HG02798 (cell line): ENCODE results near the gene GPI.
"Not testable (repeated sequence)": the region's sequence is repeated elsewhere in the genome, so short reads cannot be mapped to it uniquely, and the experiment has no call there.

Experiments used
- ATAC-seq: cut with Tn5 transposase; IDR thresholded peaks from one replicate; pipeline ENCODE4 v1.9.1; 2021; ENCODE audit warnings: mild to moderate bottlenecking; ENCODE audit not compliant: unreplicated experiment, poor library complexity

Gene GPI

GRCh38 chr19:34400844-34401243 is 35.8 kb downstream of the GPI start:
- not testable (repeated sequence) for ATAC-seq

GRCh38 chr19:34402074-34402600 is 37.1 kb downstream of the GPI start:
- no peak for ATAC-seq

GRCh38 chr19:34403784-34404108 is 38.8 kb downstream of the GPI start:
- ATAC-seq = no peak

GRCh38 chr19:34404109-34404909 is 39.3 kb downstream of the GPI start, which contains the start of gene PDCD2L:
Gene PDCD2L (plus strand): TSS chr19:34404399. CDS start chr19:34404431, 32 bp downstream.
- peak; percentile 87 for ATAC-seq

- ATAC-seq = no peak
Measured at GRCh38 chr19:34405892-34406660, 41.1 kb downstream of the GPI start.

- no peak for ATAC-seq
Measured at GRCh38 chr19:34408411-34408810, 43.4 kb downstream of the GPI start.

GRCh38 chr19:34409189-34410164 is 44.5 kb downstream of the GPI start:
- ATAC-seq = peak; percentile 54

- ATAC-seq = no peak
Measured at GRCh38 chr19:34411216-34411615, 46.2 kb downstream of the GPI start.

GRCh38 chr19:34416021-34416545 is 51.1 kb downstream of the GPI start:
- no peak for ATAC-seq

GRCh38 chr19:34418300-34418699 is 53.3 kb downstream of the GPI start:
- no peak for ATAC-seq

- ATAC-seq = no peak
Measured at GRCh38 chr19:34426096-34426661, 61.2 kb downstream of the GPI start.

- peak; percentile 47 for ATAC-seq
Measured at GRCh38 chr19:34428549-34429285, 63.7 kb downstream of the GPI start.

- no peak for ATAC-seq
Measured at GRCh38 chr19:34429553-34429952, 64.6 kb downstream of the GPI start.

- peak; percentile 28 for ATAC-seq
Measured at GRCh38 chr19:34430738-34431625, 66.0 kb downstream of the GPI start.

- no peak for ATAC-seq
Measured at GRCh38 chr19:34431681-34432402, 66.8 kb downstream of the GPI start.

- no peak for ATAC-seq
Measured at GRCh38 chr19:34432797-34433196, 67.8 kb downstream of the GPI start.

GRCh38 chr19:34436716-34437115 is 71.7 kb downstream of the GPI start:
- no peak for ATAC-seq
